OCI-LY1 (cell line): Measurements from ENCODE around the gene TP53AIP1.

Experiments used
- CTCF ChIP-seq: fragments of 200-600 bp; sonication (generic), shearing (Covaris generic); IDR thresholded peaks from 2 replicates; pipeline ENCODE4 v1.5.1; 2017; ENCODE audit warnings: mild to moderate bottlenecking, antibody characterized with exemption, low read length, moderate library complexity, mixed read lengths
- EZH2 ChIP-seq: fragments of 200-600 bp; sonication (generic), shearing (Covaris generic); IDR thresholded peaks from 2 replicates; pipeline ENCODE4 v1.8.0; 2017; ENCODE audit warnings: borderline replicate concordance, mixed run types, mild to moderate bottlenecking, antibody characterized with exemption, low read length, moderate library complexity, mixed read lengths

GRCh38 chr11:128920666-128921065 is 22.0 kb downstream of the TP53AIP1 start:
- TF ChIP-seq CTCF: no peak
- no peak for TF ChIP-seq EZH2
